ENCODE data around the gene SFSWAP.

The SFSWAP gene

GRCh38 chr12:131825146-131825892, 114.4 kb downstream of the SFSWAP start:
- DNase-seq = peak; percentile 33

- no peak for DNase-seq
Measured at GRCh38 chr12:131826097-131826928, 115.4 kb downstream of the SFSWAP start.

DNA sequence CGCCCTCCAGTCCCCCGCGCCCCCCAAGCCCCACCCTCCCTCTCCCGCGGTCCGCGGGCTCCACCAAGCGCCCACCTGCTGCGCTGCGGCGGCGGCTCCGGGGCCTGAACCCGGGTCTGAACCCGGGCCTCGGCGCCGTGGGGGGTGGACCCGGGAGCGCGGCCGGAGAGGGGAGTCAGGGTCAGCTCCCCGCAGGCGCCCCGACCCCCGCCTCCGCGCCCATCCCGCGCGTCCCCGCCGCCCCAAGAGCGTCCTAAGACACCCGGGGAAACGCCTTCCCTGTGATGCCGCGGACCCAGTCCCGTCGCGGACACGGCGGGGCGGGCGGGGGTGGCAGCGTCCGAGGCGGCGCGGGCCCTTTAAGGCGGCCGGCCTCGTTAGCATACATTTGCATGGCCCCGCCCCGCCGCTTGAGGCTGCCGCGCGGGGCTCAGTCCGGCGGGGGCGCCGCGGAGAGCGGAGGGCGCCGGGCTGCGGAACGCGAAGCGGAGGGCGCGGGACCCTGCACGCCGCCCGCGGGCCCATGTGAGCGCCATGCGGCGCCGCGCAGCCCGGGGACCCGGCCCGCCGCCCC, 117.2 kb downstream of the SFSWAP start, which contains the start of gene MMP17:
MMP17 (plus strand) TSS at position 433 of the 574 bp plus-strand sequence; CDS start at position 535, 102 bp downstream.
- peak; percentile 80 for DNase-seq

- peak; percentile 41 for DNase-seq
Measured at GRCh38 chr12:131828671-131829355, 117.9 kb downstream of the SFSWAP start.

- DNase-seq = no peak
Measured at GRCh38 chr12:131829356-131829747, 118.5 kb downstream of the SFSWAP start.

- no peak for DNase-seq
Measured at GRCh38 chr12:131829791-131830334, 119.0 kb downstream of the SFSWAP start.

DNA sequence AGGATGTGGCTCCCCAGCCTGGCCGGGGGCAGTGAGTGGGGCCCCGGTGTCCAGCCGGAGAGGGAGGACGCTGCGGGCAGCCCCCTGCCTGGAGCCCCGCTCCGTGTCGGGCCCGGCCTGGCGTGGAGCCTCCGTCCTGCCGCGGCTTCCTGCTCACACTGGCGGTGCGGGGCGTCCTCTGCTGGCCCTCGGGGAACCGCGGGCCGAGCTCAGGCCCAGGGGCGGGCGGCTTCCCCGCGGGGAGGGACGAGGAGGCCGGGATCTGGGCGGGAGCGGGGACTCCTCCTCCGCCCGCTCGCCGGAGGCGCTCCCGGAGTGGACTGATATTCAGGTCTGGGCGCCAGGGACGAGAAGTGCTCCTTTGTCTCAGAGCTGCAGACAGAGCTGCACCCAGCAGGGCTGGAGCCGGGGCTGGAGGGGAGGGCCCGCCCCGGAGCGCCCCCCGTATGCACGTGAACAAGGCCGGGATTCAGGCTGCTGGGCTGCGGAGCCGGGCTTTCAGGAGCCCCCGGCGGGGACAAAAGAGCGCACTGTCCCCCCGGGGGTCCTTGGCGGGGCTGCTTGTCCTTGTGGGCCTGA, 119.5 kb downstream of the SFSWAP start:
- peak; percentile 64 for DNase-seq

DNA sequence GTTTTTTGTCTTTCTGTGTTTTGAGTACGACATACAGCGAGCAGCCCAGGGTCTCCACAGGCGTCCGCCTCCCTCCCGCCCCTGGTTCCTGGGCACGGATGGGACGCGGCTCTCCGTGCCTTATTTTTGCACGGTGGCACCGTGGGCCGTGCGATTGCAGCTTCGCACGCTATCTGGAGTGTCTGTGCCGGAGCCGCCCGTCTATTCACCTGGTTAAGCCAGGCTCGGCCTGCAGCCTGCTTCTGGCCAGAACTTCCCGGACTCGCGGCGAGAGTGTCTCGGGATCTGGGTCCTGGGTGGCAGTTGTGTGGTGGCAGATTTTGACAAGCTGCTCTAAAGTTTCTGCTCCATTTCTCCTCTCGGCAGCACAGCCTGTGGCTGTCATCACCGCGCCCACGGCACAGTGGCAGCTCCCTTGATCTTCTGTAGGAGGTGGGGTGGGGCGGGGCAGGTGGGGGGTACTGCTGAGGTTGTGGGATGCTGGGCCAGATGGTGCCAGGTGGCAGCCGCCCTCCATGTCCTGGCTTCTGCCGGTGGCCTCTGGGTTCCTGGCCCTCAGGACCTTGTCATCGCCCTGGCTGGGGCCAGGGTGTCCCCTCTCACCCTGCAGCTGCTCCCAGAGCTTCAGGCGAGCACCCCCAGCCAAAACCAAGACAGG, 120.2 kb downstream of the SFSWAP start:
- DNase-seq = no peak

DNA sequence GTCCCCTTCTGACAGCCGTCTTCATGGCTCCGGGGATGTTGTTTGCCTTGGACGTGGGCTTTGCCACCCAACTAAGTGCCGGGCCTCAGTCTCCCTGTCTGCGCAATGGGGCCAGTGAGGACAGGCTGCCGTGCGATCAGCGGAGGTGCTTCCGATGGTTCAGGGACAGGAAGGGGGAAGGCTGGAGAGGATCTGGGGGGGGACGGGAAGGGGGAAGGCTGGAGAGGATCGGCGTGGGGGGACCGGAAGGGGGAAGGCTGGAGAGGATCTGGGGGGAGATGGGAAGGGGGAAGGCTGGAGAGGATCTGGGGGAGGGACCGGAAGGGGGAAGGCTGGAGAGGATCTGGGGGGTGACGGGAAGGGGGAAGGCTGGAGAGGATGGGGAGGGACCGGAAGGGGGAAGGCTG, 120.7 kb downstream of the SFSWAP start:
- DNase-seq = no peak

- DNase-seq = no peak
Measured at GRCh38 chr12:131832321-131833231, 121.7 kb downstream of the SFSWAP start.

DNA sequence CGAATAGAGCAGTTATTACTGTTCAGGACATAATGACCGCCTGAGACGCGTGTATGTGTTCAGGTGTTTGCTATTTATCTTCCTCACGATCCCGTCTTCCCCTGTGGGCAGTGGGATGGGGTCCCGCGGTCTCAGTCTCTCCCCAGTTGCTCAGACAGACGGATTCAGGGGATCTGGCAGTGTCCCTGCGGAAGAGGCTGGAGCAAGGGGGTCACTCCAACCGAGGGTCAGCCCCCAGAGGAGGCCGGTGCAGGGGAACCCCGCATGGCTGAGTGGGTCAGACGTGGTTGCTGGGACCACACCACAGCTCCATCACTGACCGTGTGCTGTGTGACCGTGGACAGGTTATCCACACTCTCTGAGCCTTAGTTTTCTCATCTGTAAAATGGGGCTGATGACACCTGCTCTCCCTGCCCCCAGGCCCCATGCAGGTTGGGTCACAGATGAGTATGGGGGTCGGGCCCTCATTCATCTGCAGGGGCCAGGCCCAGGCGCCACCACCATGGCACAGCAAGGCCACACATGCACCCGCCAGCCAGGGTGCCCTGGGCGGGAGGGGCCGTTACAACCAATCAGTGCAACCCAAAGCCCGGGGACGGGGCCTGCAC, 122.5 kb downstream of the SFSWAP start:
- DNase-seq = no peak

- no peak for DNase-seq
Measured at GRCh38 chr12:131833896-131834641, 123.2 kb downstream of the SFSWAP start.

DNA sequence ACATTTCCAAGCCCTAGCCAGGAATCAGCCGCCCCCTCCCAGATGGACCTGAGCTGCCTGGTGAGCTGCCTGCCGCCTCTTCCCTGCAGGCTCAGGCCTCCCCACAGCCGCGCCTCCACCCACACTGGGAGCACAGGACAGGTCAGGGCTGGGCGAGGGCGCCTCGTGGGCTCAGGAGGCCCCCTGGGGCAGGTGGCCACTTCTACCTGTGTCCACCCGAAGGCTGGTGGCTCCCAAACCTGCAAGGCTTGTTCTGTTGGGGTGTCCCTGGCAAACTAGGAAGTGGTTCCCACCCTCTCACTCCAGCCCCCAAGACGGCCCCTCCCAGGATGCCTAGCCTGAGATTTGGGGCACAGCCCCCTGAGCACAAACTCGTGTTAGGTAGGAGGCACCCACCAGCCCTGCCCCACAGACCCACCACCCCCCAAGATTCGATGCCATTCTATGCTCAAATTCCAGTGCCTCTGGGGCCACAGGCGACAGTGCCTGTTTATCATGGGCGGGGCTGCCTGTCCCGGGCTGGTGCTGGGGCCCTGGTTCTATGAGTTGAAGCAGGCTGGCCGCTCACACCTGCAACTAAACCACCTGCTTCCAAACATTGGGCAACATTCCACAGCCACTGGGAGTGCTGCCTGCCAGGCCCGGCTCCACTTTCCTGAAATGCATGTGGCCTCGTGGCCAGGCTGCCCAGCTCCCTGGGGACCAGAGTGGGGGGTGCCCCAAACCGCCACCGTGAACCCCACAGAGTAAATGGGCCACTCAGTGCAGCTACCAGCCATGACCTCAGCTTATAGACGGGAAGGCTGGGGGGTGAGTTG, 124.1 kb downstream of the SFSWAP start:
- no peak for DNase-seq

GRCh38 chr12:131835616-131836171, 124.8 kb downstream of the SFSWAP start:
- DNase-seq = peak; percentile 62

DNA sequence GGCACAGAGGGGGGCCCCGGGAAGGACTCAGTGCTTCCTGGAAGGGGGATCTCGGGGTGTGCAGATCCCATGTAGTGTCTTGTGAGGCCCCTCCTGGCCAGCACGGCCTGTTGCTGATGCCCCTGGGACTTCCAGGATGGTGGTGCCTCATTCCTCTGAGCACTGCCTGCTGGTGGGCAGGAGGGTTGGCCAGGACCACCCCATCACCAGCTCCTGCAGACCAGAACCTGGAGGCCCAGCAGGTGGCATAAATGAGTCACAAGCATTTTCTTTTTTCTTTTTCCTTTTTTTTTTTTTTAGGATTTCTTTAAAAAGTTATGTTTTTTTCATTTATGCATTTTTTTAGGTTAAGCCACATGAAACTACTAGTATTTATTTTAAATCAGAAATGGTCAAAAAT, 125.3 kb downstream of the SFSWAP start:
- DNase-seq = no peak

DNA sequence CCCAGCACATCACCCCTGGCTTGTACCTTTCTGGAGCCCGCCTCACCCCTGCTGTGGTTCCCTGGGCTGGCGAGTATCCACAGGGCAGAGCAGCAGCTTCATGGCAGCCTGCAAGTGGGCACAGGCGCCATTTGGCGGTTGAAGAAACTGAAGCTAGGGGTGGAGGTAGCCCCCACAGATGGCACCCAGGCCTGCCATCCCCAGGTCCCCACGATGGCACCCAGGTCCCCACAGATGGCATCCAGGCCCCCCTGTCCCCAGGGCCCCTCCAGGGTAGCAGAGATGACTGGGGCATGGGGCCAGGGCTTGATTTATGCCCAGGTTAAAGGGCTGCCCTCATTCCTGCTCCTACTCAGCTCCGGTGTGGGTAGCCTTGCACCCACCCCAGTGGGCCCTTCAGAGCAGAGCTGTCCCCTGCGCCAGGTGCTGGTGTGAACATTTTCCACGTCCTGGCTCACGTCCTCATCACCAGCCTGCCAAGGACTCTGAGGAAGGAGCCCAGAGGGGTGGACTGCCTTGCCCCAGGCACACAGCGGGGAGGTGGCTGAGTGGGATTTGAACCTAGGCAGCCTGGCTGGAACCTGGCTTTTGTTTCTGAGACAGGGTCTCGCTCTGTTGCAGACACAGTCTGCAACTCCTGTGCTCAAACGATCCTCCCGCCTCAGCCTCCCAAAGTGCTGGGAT, 126.0 kb downstream of the SFSWAP start:
- no peak for DNase-seq

DNA sequence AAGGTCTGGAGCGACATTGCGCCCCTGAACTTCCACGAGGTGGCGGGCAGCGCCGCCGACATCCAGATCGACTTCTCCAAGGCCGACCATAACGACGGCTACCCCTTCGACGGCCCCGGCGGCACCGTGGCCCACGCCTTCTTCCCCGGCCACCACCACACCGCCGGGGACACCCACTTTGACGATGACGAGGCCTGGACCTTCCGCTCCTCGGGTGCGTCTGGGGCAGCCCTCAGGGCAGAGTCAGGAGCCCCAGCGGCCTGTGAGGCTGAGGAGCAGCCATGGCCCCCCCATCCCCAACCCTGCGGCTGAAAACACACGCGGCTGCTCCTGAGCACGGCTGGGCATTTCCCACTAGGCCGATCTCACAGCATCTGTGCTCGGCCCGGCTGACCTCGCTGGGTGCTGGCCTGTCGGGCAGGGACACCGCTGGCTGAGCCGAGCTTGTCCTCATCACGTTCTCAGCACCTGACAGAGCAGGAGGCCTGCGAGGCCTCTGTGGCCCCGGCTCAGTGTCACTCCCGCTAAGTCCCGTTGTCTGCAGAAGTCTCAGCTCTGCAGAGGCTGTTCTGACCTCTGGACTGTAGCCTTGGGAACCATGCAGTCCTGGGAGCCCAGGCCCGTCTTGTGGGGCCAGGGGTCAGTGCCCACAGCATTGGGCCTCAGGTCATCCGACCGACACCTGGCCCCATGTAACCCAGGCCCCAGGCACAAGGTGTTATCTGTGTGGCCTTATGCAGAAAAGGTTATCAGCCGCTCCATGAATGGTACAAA, 129.9 kb downstream of the SFSWAP start:
- DNase-seq = no peak

Data from RPMI8226 (cell line).